Measurements from ENCODE around the gene GNAQ.

DNA sequence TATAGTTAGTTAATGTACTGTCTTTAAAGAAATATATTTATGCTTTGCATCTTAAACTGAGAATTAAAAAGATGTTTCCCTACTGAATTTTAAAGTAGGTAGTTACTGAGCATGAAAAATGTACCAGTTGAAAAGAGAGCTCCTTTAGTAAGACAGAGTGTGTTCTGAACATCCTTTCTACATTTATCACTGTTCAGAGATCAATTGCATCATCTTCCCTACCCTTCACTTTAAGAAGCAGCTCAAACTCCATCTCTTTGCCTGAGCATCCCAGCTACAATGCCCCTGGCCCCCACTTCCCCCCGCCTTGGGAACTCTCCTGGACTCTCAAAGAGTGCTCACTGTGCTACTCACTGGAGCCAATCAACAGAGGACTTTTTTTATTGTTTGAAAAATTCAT is 164.7 kb downstream of the GNAQ start:
- TF ChIP-seq, protein P1, sequence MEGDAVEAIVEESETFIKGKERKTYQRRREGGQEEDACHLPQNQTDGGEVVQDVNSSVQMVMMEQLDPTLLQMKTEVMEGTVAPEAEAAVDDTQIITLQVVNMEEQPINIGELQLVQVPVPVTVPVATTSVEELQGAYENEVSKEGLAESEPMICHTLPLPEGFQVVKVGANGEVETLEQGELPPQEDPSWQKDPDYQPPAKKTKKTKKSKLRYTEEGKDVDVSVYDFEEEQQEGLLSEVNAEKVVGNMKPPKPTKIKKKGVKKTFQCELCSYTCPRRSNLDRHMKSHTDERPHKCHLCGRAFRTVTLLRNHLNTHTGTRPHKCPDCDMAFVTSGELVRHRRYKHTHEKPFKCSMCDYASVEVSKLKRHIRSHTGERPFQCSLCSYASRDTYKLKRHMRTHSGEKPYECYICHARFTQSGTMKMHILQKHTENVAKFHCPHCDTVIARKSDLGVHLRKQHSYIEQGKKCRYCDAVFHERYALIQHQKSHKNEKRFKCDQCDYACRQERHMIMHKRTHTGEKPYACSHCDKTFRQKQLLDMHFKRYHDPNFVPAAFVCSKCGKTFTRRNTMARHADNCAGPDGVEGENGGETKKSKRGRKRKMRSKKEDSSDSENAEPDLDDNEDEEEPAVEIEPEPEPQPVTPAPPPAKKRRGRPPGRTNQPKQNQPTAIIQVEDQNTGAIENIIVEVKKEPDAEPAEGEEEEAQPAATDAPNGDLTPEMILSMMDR (conservative IDR thresholded peaks at IDR 0.05 in 1 of 2, IDR thresholded peaks at IDR 0.05 in 1 of 2; ENCODE audit: low read depth in 1 of 2, low read length in 2 of 2): no peak
- no peak for TF ChIP-seq EZH2 (IDR thresholded peaks at IDR 0.05; ENCODE audit: low read length, missing control alignments)

Measured in fibroblast of lung (primary cell).